HCT116 (cell line): ENCODE measurements around the gene MRPL45.

ENCODE experiments used
- CEBPB ChIP-seq: IDR thresholded peaks from 2 replicates; pipeline ENCODE4 v1.6.1; 2012; ENCODE audit warnings: low read depth
- EZH2 ChIP-seq: fragments of 200-600 bp; sonication (generic); IDR thresholded peaks from 2 replicates; pipeline ENCODE4 v1.6.1; 2017; ENCODE audit warnings: antibody characterized with exemption, mixed run types
- POLR2A ChIP-seq: IDR thresholded peaks from 2 replicates; pipeline ENCODE4 v1.7.0; 2011; ENCODE audit warnings: borderline replicate concordance; ENCODE audit not compliant: insufficient read depth, insufficient read length; ENCODE audit errors: extremely low read depth
- POLR2AphosphoS5 ChIP-seq: IDR thresholded peaks from 2 replicates; pipeline ENCODE4 v1.6.1; 2011; ENCODE audit warnings: mild to moderate bottlenecking, low read depth, low read length, moderate library complexity
- SP1 ChIP-seq: IDR thresholded peaks from 2 replicates; pipeline ENCODE4 v1.6.1; 2012; ENCODE audit warnings: low read depth
- TF ChIP-seq, protein P1 (sequence below), 3 experiments: fragments of 200-600 bp in 1 of 3; sonication (generic) in 1 of 3; IDR thresholded peaks in 2 of 3; conservative IDR thresholded peaks in 1 of 3; 2 replicates each; pipeline ENCODE4 v1.5.1; 2012 to 2017; ENCODE audit warnings: low read depth in 2 of 3, low read length in 2 of 3, antibody characterized with exemption in 1 of 3, borderline replicate concordance in 1 of 3, control low read depth in 1 of 3, mild to moderate bottlenecking in 1 of 3, mixed read lengths in 1 of 3, mixed run types in 1 of 3, moderate library complexity in 1 of 3; ENCODE audit not compliant: insufficient read depth in 1 of 3

DNA sequence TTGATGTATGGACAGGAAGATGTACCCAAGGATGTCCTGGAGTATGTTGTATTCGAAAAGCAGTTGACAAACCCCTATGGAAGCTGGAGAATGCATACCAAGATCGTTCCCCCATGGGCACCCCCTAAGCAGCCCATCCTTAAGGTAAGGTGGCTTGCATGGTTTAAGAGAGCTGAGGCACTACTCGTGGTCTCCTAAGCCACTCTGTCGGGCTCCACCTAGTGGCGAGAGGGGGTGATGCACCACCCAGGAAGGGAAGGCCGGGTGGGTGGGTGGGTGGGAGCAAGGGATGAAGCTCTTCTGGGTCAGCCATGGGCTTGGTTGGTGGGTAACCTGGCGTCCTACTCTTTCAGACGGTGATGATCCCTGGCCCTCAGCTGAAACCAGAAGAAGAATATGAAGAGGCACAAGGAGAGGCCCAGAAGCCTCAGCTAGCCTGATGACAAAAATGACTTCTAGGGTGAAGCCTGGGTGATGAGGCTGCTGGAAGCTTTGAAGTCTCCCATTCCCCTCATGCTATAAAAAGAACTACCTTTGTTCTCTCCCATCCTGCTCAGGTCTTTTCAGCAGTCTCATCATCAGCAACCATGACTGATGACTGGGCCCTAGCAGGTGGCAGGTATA, 25.3 kb downstream of the MRPL45 start:
- TF ChIP-seq, protein P1, sequence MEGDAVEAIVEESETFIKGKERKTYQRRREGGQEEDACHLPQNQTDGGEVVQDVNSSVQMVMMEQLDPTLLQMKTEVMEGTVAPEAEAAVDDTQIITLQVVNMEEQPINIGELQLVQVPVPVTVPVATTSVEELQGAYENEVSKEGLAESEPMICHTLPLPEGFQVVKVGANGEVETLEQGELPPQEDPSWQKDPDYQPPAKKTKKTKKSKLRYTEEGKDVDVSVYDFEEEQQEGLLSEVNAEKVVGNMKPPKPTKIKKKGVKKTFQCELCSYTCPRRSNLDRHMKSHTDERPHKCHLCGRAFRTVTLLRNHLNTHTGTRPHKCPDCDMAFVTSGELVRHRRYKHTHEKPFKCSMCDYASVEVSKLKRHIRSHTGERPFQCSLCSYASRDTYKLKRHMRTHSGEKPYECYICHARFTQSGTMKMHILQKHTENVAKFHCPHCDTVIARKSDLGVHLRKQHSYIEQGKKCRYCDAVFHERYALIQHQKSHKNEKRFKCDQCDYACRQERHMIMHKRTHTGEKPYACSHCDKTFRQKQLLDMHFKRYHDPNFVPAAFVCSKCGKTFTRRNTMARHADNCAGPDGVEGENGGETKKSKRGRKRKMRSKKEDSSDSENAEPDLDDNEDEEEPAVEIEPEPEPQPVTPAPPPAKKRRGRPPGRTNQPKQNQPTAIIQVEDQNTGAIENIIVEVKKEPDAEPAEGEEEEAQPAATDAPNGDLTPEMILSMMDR (IDR thresholded peaks at IDR 0.05 in 2 of 3, conservative IDR thresholded peaks at IDR 0.05 in 1 of 3; ENCODE audit: borderline replicate concordance in 1 of 3, insufficient read depth in 1 of 3, low read depth in 2 of 3, low read length in 2 of 3): peak in 2 of 3 experiments; percentile 47 to 77; a peak in 4 of 6 replicates
- TF ChIP-seq EZH2: no peak
- TF ChIP-seq CEBPB: no peak
- no peak for TF ChIP-seq POLR2A
- no peak for TF ChIP-seq SP1
- no peak for TF ChIP-seq POLR2AphosphoS5
